ENCODE data around the gene FCHO2.

FCHO2 gene

DNA sequence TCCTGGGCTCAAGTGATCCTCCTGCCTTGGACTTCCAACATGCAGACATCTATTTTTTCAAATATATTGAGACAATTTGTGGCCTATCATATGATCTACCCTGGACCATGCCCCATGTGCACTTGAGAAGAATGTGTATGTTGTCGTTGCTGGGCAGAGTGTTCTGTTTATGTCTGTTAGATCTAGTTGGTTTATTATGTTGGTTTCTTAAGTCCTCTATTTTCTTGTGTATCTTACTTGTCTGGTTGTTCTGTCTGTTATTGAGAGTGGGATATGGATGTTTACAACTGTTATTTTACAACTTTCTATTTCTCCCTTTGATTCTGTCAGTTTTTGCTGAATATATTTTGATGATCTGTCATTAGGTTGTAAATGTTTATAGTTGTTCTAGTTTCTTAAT lies 154.3 kb downstream of the FCHO2 start:
- no peak overlapping the region for H3K4me3 ChIP-seq (ENCODE audit: low read length)
- TF ChIP-seq, protein P1, sequence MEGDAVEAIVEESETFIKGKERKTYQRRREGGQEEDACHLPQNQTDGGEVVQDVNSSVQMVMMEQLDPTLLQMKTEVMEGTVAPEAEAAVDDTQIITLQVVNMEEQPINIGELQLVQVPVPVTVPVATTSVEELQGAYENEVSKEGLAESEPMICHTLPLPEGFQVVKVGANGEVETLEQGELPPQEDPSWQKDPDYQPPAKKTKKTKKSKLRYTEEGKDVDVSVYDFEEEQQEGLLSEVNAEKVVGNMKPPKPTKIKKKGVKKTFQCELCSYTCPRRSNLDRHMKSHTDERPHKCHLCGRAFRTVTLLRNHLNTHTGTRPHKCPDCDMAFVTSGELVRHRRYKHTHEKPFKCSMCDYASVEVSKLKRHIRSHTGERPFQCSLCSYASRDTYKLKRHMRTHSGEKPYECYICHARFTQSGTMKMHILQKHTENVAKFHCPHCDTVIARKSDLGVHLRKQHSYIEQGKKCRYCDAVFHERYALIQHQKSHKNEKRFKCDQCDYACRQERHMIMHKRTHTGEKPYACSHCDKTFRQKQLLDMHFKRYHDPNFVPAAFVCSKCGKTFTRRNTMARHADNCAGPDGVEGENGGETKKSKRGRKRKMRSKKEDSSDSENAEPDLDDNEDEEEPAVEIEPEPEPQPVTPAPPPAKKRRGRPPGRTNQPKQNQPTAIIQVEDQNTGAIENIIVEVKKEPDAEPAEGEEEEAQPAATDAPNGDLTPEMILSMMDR (conservative IDR thresholded peaks at IDR 0.05; ENCODE audit: low read length) = no peak
- DNase-seq (ENCODE audit: low read depth) = no peak

GRCh38 chr5:73111536-73111935 lies 155.7 kb downstream of the FCHO2 start:
- H3K4me3 ChIP-seq (ENCODE audit: low read length) = no peak overlapping the region
- no peak for DNase-seq (ENCODE audit: low read depth)
- TF ChIP-seq, protein P1 (conservative IDR thresholded peaks at IDR 0.05; ENCODE audit: low read length) = no peak

GRCh38 chr5:73112359-73112758 lies 156.5 kb downstream of the FCHO2 start:
- DNase-seq (ENCODE audit: low read depth) = no peak
- TF ChIP-seq, protein P1 (conservative IDR thresholded peaks at IDR 0.05; ENCODE audit: low read length) = no peak
- H3K4me3 ChIP-seq (ENCODE audit: low read length) = no peak overlapping the region

- no peak overlapping the region for H3K4me3 ChIP-seq (ENCODE audit: low read length)
- DNase-seq (ENCODE audit: low read depth) = no peak
- TF ChIP-seq, protein P1 (conservative IDR thresholded peaks at IDR 0.05; ENCODE audit: low read length) = no peak
These were observed 158.3 kb downstream of the FCHO2 start for GRCh38 chr5:73114044-73114688.

DNA sequence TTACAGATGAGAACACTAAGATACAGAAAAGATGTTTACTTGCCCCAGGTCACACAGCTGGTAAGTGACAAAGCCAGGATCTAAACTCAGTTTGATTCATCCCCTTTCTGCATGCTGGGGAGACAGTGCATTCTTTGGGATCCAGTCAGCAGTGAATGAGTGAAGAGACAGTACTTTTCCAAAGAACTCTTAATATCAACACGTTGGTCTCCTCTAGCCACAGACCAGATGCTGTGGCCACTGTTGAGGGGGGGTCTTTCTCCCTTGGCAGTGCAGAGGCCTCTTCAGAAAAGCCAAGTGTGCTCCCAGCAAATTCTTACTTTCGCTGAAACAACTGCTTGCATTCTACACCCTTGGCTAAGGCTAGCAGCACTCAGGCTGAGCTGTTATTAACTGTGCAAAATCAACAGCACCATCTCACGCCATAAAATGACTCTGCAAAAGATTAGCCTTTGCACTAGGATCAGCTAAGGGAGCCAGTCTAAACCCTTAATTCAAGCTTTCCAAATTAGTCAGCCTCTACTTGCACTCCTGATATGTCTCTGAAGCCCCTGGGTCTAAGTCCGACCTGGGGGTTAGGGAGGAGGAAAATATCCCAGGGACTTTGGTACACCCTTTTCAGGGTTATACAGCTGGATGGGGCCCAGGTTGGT lies 159.7 kb downstream of the FCHO2 start:
- TF ChIP-seq, protein P1 (conservative IDR thresholded peaks at IDR 0.05; ENCODE audit: low read length) = 0 out of 2 replicates have a peak, but pooled peaks have one; percentile 11
- no peak overlapping the region for H3K4me3 ChIP-seq (ENCODE audit: low read length)
- peak; percentile 98 for DNase-seq (ENCODE audit: low read depth)

GRCh38 chr5:73116506-73116905 lies 160.7 kb downstream of the FCHO2 start:
- no peak for DNase-seq (ENCODE audit: low read depth)
- TF ChIP-seq, protein P1 (conservative IDR thresholded peaks at IDR 0.05; ENCODE audit: low read length) = no peak
- H3K4me3 ChIP-seq (ENCODE audit: low read length) = no peak overlapping the region

Data from AG10803 (cell line).